Hepatocyte (in vitro differentiated cells): ENCODE results near the gene PWWP2B. TPM values are rescaled to one million over a fixed set of nuclear protein-coding genes. Genes with fewer than 3 reads are reported as not detected.

Experiments used
- DNase-seq: peaks from one replicate; pipeline ENCODE4 v3.0.0-alpha.2; 2016; ENCODE audit warnings: low spot score
- H2AFZ ChIP-seq: fragments of 200-600 bp; sonication (generic); 2 replicates; pipeline ENCODE4 v1.6.0; 2016; ENCODE audit warnings: antibody characterized with exemption, mild to moderate bottlenecking
- H3K27ac ChIP-seq: fragments of 200-600 bp; sonication (generic); 2 replicates; pipeline ENCODE4 v1.5.1; 2016; ENCODE audit warnings: mild to moderate bottlenecking
- H3K27me3 ChIP-seq: fragments of 200-600 bp; sonication (generic); 2 replicates; pipeline ENCODE4 v1.6.1; 2016
- H3K36me3 ChIP-seq: fragments of 200-600 bp; sonication (generic); replicated peaks from 2 replicates; pipeline ENCODE4 v1.5.1; 2016; ENCODE audit warnings: low read depth; ENCODE audit not compliant: insufficient read depth
- H3K4me1 ChIP-seq: fragments of 200-600 bp; sonication (generic); 2 replicates; pipeline ENCODE4 v1.5.1; 2016; ENCODE audit warnings: mild to moderate bottlenecking, moderate library complexity; ENCODE audit not compliant: insufficient read depth
- H3K4me2 ChIP-seq: fragments of 200-600 bp; sonication (generic); 2 replicates; pipeline ENCODE4 v1.6.0; 2016
- H3K4me3 ChIP-seq: fragments of 200-600 bp; sonication (generic); 2 replicates; pipeline ENCODE4 v1.5.1; 2016; ENCODE audit warnings: mild to moderate bottlenecking
- H3K79me2 ChIP-seq: fragments of 200-600 bp; sonication (generic); 2 replicates; pipeline ENCODE4 v1.6.0; 2017; ENCODE audit warnings: mild to moderate bottlenecking
- H3K9me2 ChIP-seq: fragments of 200-600 bp; sonication (generic); replicated peaks from 2 replicates; pipeline ENCODE4 v1.6.0; 2017; ENCODE audit warnings: mild to moderate bottlenecking; ENCODE audit not compliant: insufficient read depth
- H3K9me3 ChIP-seq: fragments of 200-600 bp; sonication (generic); 2 replicates; pipeline ENCODE4 v1.5.1; 2016; ENCODE audit warnings: low read depth, mild to moderate bottlenecking
- H4K20me1 ChIP-seq: fragments of 200-600 bp; sonication (generic); 2 replicates; pipeline ENCODE4 v1.6.0; 2016; ENCODE audit warnings: mild to moderate bottlenecking; ENCODE audit not compliant: insufficient read depth, poor library complexity, severe bottlenecking
- EZH2 ChIP-seq: fragments of 200-600 bp; sonication (generic); IDR thresholded peaks from 2 replicates; pipeline ENCODE4 v1.6.1; 2016; ENCODE audit warnings: antibody characterized with exemption, mild to moderate bottlenecking, borderline replicate concordance
- EZH2phosphoT487 ChIP-seq: fragments of 200-600 bp; sonication (generic); IDR thresholded peaks from one replicate; pipeline ENCODE4 v1.6.1; 2018; ENCODE audit warnings: antibody characterized with exemption, mild to moderate bottlenecking, low read depth, moderate library complexity; ENCODE audit not compliant: unreplicated experiment, severe bottlenecking
- WGBS: methylation state at CpG from one replicate; pipeline ENCODE4 v1.1.6; 2016; ENCODE audit warnings: low lambda C conversion rate; ENCODE audit errors: missing lambda C conversion rate; 5-methylcytosine and 5-hydroxymethylcytosine counted together
- polyA plus RNA-seq: library from polyadenylated mRNA; unstranded; fragments of >200 nt; fragmentation: Nextera tagmentation; extraction: Ambion mirVana; gene quantifications from 2 replicates; pipeline ENCODE4 v1.2.1, GENCODE V29; 2016
- total RNA-seq: library from RNA; depleted of rRNA; stranded (reverse); fragments of >200 nt; gene quantifications from 2 replicates; pipeline ENCODE4 v1.2.3, GENCODE V29; 2014
- TF ChIP-seq, protein P1 (sequence below): fragments of 200-600 bp; sonication (generic); IDR thresholded peaks from 2 replicates; pipeline ENCODE4 v1.5.1; 2016; ENCODE audit warnings: antibody characterized with exemption, mild to moderate bottlenecking; ENCODE audit not compliant: poor library complexity

PWWP2B gene
- total and polyA plus RNA-seq, 2 experiments from 2014 or later: 10.7 to 18.0 TPM

DNA sequence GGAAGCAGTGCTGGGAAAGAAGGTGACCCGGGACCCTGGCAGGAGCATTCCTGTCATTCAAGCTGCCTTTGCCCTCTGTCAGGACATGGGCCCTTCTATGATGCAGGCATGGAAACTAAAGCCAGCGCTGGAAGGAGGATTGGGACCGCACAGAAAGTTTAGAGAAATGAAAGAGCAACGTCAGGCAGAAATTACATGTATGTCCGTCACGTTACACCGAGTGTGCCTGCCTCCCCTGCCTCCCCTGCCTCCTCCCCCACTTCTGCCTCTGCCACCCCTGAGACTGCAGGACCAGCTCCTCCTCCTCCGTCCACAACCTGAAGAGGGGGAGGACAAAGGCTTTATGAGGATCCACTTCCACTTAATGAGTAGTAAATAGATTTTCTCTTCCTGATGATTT is 13.9 kb upstream of the PWWP2B start:
- H3K9me3 ChIP-seq: no peaks in the 10 kb centered on the region
- no peak for DNase-seq
- H4K20me1 ChIP-seq: no peaks in the 10 kb centered on the region
- no peaks in the 10 kb centered on the region for H3K27me3 ChIP-seq
- H3K27ac ChIP-seq: no peak overlapping the region
- H3K4me2 ChIP-seq: no peak overlapping the region
- no peaks in the 10 kb centered on the region for H3K79me2 ChIP-seq
- peaks cover 5% of the 10 kb centered on the region for H3K4me1 ChIP-seq
- no peaks in the 10 kb centered on the region for H3K36me3 ChIP-seq
- 75% methylated on average over 8 of the region's 8 CpGs for WGBS
- no peak overlapping the region for H3K4me3 ChIP-seq
- TF ChIP-seq, protein P1, sequence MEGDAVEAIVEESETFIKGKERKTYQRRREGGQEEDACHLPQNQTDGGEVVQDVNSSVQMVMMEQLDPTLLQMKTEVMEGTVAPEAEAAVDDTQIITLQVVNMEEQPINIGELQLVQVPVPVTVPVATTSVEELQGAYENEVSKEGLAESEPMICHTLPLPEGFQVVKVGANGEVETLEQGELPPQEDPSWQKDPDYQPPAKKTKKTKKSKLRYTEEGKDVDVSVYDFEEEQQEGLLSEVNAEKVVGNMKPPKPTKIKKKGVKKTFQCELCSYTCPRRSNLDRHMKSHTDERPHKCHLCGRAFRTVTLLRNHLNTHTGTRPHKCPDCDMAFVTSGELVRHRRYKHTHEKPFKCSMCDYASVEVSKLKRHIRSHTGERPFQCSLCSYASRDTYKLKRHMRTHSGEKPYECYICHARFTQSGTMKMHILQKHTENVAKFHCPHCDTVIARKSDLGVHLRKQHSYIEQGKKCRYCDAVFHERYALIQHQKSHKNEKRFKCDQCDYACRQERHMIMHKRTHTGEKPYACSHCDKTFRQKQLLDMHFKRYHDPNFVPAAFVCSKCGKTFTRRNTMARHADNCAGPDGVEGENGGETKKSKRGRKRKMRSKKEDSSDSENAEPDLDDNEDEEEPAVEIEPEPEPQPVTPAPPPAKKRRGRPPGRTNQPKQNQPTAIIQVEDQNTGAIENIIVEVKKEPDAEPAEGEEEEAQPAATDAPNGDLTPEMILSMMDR: no peak
- TF ChIP-seq EZH2phosphoT487 (no peak), EZH2 (no peak)
- no peaks in the 10 kb centered on the region for H3K9me2 ChIP-seq
- no peak overlapping the region for H2AFZ ChIP-seq

DNA sequence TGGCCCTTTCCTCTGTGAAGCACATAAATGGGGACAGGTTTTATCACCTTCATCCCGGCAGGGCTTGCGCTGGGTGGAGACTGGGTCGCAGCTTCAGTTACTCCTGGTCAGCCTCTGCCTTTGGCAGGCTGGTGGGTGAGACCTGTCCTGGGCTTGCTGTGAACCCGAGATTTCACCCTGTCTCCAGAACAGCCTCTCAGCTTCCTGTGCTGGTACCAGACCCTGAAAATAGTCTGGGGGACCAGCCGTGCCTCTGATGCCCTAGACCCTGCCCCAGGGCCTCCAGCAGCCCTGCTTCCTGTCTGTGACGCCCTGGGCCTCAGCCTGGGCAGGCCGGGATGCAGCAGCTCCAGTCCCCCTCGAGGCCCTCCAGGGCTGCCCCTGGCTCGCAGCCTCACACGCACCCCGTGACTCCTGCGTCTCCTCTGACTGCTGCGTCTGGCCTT is 13.2 kb upstream of the PWWP2B start:
- no peaks in the 10 kb centered on the region for H3K79me2 ChIP-seq
- H4K20me1 ChIP-seq: no peaks in the 10 kb centered on the region
- H2AFZ ChIP-seq: no peak overlapping the region
- no peaks in the 10 kb centered on the region for H3K36me3 ChIP-seq
- no peak overlapping the region for H3K27ac ChIP-seq
- H3K4me2 ChIP-seq: no peak overlapping the region
- H3K4me3 ChIP-seq: no peak overlapping the region
- no peaks in the 10 kb centered on the region for H3K27me3 ChIP-seq
- no peaks in the 10 kb centered on the region for H3K9me3 ChIP-seq
- no peaks in the 10 kb centered on the region for H3K9me2 ChIP-seq
- H3K4me1 ChIP-seq: peaks cover 5% of the 10 kb centered on the region
- TF ChIP-seq, protein P1: no peak
- TF ChIP-seq EZH2: no peak
- no peak for TF ChIP-seq EZH2phosphoT487
- no peak for DNase-seq
- WGBS: 48% methylated on average over 13 of the region's 13 CpGs

DNA sequence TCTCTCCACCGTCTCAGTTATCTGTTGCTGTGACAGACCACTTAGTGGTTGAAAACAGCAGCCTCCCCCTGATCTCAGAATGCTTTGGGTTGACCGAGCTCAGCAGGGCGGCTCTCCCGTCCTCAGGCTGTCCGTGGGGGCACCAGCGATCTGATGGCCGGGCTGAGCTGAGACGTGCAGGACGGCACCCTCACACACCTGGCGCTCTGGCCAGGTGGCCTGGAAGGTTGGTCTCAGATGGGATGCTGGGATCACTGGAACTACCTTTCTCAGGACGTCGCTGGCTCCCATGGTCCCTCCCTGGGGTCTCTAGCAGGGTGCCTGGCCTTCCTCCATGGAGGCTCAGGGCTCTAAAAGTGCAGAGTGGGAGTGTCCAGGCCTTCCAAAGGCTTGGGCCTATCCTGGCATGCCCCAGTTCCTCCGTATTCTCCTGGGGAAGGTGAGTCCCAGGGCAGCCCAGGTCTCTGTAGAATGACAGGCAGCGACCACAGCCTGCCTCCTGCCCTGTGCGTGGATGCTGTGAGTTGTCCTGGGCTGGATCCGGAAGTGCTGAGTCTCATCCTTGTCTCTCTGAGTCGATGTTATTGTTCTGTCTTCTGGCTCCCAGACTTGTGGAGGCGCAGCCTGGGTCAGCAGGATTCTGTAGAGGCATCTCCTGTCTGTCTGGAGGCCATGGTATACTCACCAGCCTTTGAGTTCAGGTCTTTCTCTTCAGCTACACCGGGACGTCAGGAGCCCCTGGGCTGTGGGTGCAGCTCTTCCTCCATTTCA is 12.2 kb upstream of the PWWP2B start:
- WGBS: 89% methylated on average over 20 of the region's 20 CpGs

More for the DNA sequence above, 12.2 kb upstream of the PWWP2B start:
- Histone ChIP-seq H3K36me3 (no peaks in the 10 kb centered on the region), H3K4me3 (no peak overlapping the region), H2AFZ (no peak overlapping the region), H3K27me3 (no peaks in the 10 kb centered on the region), H3K79me2 (no peaks in the 10 kb centered on the region), H3K9me3 (no peaks in the 10 kb centered on the region), H3K4me1 (peaks cover 13% of the 10 kb centered on the region), H3K27ac (no peak overlapping the region), H3K4me2 (no peak overlapping the region), H4K20me1 (no peaks in the 10 kb centered on the region), H3K9me2 (no peaks in the 10 kb centered on the region)
- TF ChIP-seq, protein P1: no peak
- TF ChIP-seq EZH2 (no peak), EZH2phosphoT487 (no peak)
- no peak for DNase-seq
